ENCODE results near the gene RHOT1.
"Not testable (repeated sequence)": the region's sequence is repeated elsewhere in the genome, so short reads cannot be mapped to it uniquely, and the experiment has no call there.

RHOT1 gene

DNA sequence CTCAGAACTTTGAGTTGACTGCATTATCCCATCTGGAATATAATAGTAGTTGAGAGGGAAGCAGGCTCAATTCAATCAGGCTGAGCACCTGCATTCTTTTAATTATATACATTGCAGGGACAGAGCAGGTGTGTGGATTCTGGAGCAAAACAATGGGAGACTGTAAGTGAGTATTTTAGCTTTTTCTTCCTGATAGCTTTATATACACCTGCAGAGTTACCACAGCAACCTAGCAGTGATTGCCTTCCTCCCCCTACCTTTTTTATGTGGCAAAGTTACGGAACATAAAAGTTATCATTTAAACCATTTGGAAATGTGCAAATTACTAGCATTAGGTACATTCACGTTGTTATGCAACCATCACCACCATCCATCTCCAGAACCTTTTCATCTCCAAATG lies 25.4 kb upstream of the RHOT1 start:
- no peak overlapping the region for H3K4me3 ChIP-seq (replicated peaks in 1 of 2; ENCODE audit: low read depth in 2 of 2, low read length in 2 of 2)
- no peak for TF ChIP-seq CTCF (IDR thresholded peaks at IDR 0.05; ENCODE audit: low read depth, low read length)
- no peak for DNase-seq (ENCODE audit: low read depth in 2 of 2)

- TF ChIP-seq CTCF (IDR thresholded peaks at IDR 0.05; ENCODE audit: low read depth, low read length): no peak
- DNase-seq (ENCODE audit: low read depth in 2 of 2): no peak
- H3K4me3 ChIP-seq (replicated peaks in 1 of 2; ENCODE audit: low read depth in 2 of 2, low read length in 2 of 2): no peak overlapping the region
Observed at GRCh38 chr17:32117399-32117798, 24.9 kb upstream of the RHOT1 start.

DNA sequence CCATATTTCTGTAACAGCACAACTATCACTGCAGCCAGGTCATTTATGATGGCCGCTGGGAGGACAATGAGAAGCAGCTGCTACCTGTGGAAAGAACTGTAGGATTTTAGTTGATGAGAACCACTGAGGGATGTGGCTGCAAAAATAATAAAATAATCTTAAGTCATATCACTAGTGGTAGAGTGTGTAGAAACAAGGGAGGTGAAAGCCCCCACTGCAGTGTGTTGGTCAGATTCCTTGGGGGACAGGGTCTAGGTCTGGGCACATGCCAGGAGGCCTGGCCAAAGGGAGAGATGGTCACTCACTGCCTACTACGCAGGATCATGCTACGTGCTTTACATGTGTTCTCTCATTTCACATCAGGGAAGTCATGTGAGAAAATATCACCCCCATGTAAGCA lies 24.2 kb upstream of the RHOT1 start:
- DNase-seq (ENCODE audit: low read depth in 2 of 2); H3K4me3 ChIP-seq (replicated peaks in 1 of 2; ENCODE audit: low read depth in 2 of 2, low read length in 2 of 2): not testable (repeated sequence)

DNA sequence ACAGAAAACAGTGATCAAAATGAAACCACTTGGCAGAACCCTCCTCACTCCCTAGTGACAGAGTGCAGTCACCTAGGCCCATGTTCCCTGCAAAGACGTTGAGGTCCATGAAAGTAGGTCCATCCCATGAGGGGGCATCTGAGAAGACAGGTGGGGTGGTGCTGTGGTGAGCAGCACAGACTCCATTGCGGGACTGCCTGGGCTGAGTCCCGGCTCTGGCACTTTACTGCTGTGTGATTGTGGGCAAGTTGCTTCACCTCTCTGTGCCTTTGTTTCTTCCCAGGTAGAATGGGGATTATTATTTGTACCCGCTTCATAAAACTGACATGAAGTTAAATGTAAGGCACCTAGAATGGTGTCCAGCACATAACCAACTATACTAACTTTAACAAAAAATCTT lies 23.5 kb upstream of the RHOT1 start:
- no peak for DNase-seq (ENCODE audit: low read depth in 2 of 2)
- TF ChIP-seq CTCF (IDR thresholded peaks at IDR 0.05; ENCODE audit: low read depth, low read length): no peak
- no peak overlapping the region for H3K4me3 ChIP-seq (replicated peaks in 1 of 2; ENCODE audit: low read depth in 2 of 2, low read length in 2 of 2)

- DNase-seq (ENCODE audit: low read depth in 2 of 2): no peak
- H3K4me3 ChIP-seq (replicated peaks in 1 of 2; ENCODE audit: low read depth in 2 of 2, low read length in 2 of 2): no peak overlapping the region
- TF ChIP-seq CTCF (IDR thresholded peaks at IDR 0.05; ENCODE audit: low read depth, low read length): no peak
Observed at GRCh38 chr17:32120141-32120540, 22.2 kb upstream of the RHOT1 start.

DNA sequence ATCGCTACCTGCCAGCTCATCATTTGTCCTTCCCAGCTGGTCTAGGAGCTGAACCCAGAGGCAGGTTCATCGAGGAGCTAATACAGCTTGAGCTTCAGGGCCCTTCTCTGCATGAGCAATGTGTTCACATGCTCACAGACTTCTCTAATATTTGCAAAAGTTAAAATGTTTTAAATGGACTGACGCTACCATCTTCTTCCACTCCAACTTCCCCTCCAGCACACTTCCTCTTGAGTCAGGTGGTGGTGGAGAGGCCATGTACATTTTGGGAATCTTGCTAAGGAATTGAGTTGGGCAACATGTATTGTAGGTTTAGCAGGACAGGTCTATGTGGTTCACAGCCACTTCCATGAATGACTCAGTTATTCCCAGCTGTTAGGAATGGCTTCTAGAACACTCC lies 21.6 kb upstream of the RHOT1 start:
- DNase-seq (ENCODE audit: low read depth in 2 of 2): no peak
- no peak overlapping the region for H3K4me3 ChIP-seq (replicated peaks in 1 of 2; ENCODE audit: low read depth in 2 of 2, low read length in 2 of 2)
- no peak for TF ChIP-seq CTCF (IDR thresholded peaks at IDR 0.05; ENCODE audit: low read depth, low read length)

GRCh38 chr17:32123782-32124181 lies 18.5 kb upstream of the RHOT1 start:
- no peak for TF ChIP-seq CTCF (IDR thresholded peaks at IDR 0.05; ENCODE audit: low read depth, low read length)
- peak in 1 of 2 donors; percentile 71 for DNase-seq (ENCODE audit: low read depth in 2 of 2)
- no peak overlapping the region for H3K4me3 ChIP-seq (replicated peaks in 1 of 2; ENCODE audit: low read depth in 2 of 2, low read length in 2 of 2)

Measured in cardiac fibroblast (primary cell).